Transverse colon (tissue), 4 donors: ENCODE data around the gene RAB3GAP2.
"Not testable (repeated sequence)": the region's sequence is repeated elsewhere in the genome, so short reads cannot be mapped to it uniquely, and the experiment has no call there.

ENCODE experiments used
- EP300 ChIP-seq: sonication (generic); formaldehyde crosslinking; IDR thresholded peaks from one replicate; pipeline ENCODE4 v1.6.1; 2017; ENCODE audit warnings: antibody characterized with exemption, low read depth
- POLR2A ChIP-seq: fragments of 450-650 bp; IDR thresholded peaks from one replicate; pipeline ENCODE4 v1.6.1; 2016; ENCODE audit warnings: antibody characterized with exemption, mild to moderate bottlenecking, moderate library complexity
- POLR2AphosphoS5 ChIP-seq, 3 donors: sonication (generic); formaldehyde crosslinking; IDR thresholded peaks; one replicate each; pipeline ENCODE4 v1.6.1; 2016; ENCODE audit warnings: antibody characterized with exemption in 3 of 3
- TF ChIP-seq, protein P1 (sequence below), 5 experiments: fragments of 200-600 bp in 3 of 5; fragments of 450-650 bp in 2 of 5; sonication (generic) in 3 of 5; IDR thresholded peaks; 1 replicate in 2 of 5; 2 replicates in 3 of 5; pipeline ENCODE4 v1.5.1; 2016 to 2017; ENCODE audit warnings: antibody characterized with exemption in 5 of 5, inconsistent platforms in 3 of 5, mild to moderate bottlenecking in 2 of 5, moderate library complexity in 1 of 5

DNA sequence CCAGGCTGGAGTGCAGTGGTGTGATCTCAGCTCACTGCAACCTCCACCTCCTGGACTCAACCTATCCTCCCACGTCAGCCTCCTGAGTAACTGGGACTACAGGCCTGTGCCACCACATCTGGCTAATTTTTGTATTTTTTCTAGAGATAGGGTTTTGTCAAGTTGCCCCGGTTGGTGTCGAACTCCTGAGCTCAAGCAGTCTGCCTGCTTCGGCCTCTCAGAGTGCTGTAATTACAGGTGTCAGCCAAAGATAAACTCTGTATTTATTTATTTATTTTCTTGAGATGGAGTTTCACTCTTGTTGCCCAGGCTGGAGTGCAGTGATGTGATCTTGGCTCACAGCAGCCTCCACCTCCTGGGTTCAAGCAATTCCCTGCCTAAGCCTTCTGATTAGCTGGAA lies 159.7 kb downstream of the RAB3GAP2 start:
- TF ChIP-seq, protein P1, sequence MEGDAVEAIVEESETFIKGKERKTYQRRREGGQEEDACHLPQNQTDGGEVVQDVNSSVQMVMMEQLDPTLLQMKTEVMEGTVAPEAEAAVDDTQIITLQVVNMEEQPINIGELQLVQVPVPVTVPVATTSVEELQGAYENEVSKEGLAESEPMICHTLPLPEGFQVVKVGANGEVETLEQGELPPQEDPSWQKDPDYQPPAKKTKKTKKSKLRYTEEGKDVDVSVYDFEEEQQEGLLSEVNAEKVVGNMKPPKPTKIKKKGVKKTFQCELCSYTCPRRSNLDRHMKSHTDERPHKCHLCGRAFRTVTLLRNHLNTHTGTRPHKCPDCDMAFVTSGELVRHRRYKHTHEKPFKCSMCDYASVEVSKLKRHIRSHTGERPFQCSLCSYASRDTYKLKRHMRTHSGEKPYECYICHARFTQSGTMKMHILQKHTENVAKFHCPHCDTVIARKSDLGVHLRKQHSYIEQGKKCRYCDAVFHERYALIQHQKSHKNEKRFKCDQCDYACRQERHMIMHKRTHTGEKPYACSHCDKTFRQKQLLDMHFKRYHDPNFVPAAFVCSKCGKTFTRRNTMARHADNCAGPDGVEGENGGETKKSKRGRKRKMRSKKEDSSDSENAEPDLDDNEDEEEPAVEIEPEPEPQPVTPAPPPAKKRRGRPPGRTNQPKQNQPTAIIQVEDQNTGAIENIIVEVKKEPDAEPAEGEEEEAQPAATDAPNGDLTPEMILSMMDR (IDR thresholded peaks at IDR 0.05) = not testable (repeated sequence)
- not testable (repeated sequence) for TF ChIP-seq POLR2A; POLR2AphosphoS5 (IDR thresholded peaks at IDR 0.05); EP300
